Neural cell (in vitro differentiated cells): Measurements from ENCODE around the gene THBD. TPM values are rescaled to one million over a fixed set of nuclear protein-coding genes. Genes with fewer than 3 reads are reported as not detected.

Experiments used
- H2AFZ ChIP-seq: fragments of 200-600, 300-800 bp; sonication (generic), shearing (Covaris generic); 2 replicates; pipeline ENCODE4 v1.6.0; 2014; ENCODE audit warnings: low read depth, mild to moderate bottlenecking, antibody characterized with exemption, low read length, moderate library complexity
- H3F3A ChIP-seq: fragments of 200-600 bp; shearing (Covaris generic); 2 replicates; pipeline ENCODE4 v1.6.1; 2016; ENCODE audit warnings: mild to moderate bottlenecking, moderate library complexity, mixed read lengths, antibody characterized with exemption, low read length; ENCODE audit not compliant: insufficient read depth, poor library complexity, severe bottlenecking
- H3K27ac ChIP-seq: fragments of 200-600, 300-800 bp; sonication (generic), shearing (Covaris generic); 2 replicates; pipeline ENCODE4 v1.5.1; 2014; ENCODE audit warnings: mild to moderate bottlenecking, low read length, moderate library complexity
- H3K27me3 ChIP-seq: fragments of 300-800, 200-600 bp; sonication (generic), shearing (Covaris generic); 2 replicates; pipeline ENCODE4 v1.6.0; 2014; ENCODE audit warnings: mild to moderate bottlenecking, low read depth, low read length, moderate library complexity; ENCODE audit not compliant: insufficient read depth
- H3K36me3 ChIP-seq: fragments of 300-800, 200-600 bp; sonication (generic), shearing (Covaris generic); 2 replicates; pipeline ENCODE4 v1.5.1; 2014; ENCODE audit warnings: mild to moderate bottlenecking, antibody characterized with exemption, low read length, moderate library complexity; ENCODE audit not compliant: insufficient read depth
- H3K4me2 ChIP-seq: fragments of 300-800, 200-600 bp; sonication (generic), shearing (Covaris generic); 2 replicates; pipeline ENCODE4 v1.6.0; 2014; ENCODE audit warnings: mild to moderate bottlenecking, low read length
- H3K4me3 ChIP-seq: fragments of 300-800, 200-600 bp; sonication (generic), shearing (Covaris generic); 2 replicates; pipeline ENCODE4 v1.5.1; 2014; ENCODE audit warnings: mild to moderate bottlenecking, low read length, moderate library complexity
- H3K79me2 ChIP-seq: fragments of 200-600 bp; shearing (Covaris generic); replicated peaks from 2 replicates; pipeline ENCODE4 v1.6.0; 2014; ENCODE audit warnings: mild to moderate bottlenecking, low read length, moderate library complexity; ENCODE audit not compliant: insufficient read depth
- H3K9ac ChIP-seq: fragments of 300-800, 200-600 bp; sonication (generic), shearing (Covaris generic); 2 replicates; pipeline ENCODE4 v1.6.1; 2016; ENCODE audit warnings: mild to moderate bottlenecking, low read length, mixed read lengths
- H3K9me2 ChIP-seq: fragments of 200-600 bp; shearing (Covaris generic); 2 replicates; pipeline ENCODE4 v1.6.1; 2016; ENCODE audit warnings: mild to moderate bottlenecking, low read length, mixed read lengths; ENCODE audit not compliant: insufficient read depth
- H3K9me3 ChIP-seq: fragments of 200-600, 300-800 bp; sonication (generic), shearing (Covaris generic); 2 replicates; pipeline ENCODE4 v1.6.1; 2016; ENCODE audit warnings: mild to moderate bottlenecking, mixed run types, low read length, moderate library complexity, mixed read lengths
- H4K20me1 ChIP-seq: fragments of 200-600 bp; shearing (Covaris generic); 2 replicates; pipeline ENCODE4 v1.6.1; 2016; ENCODE audit warnings: mild to moderate bottlenecking, mixed run types; ENCODE audit not compliant: insufficient read depth
- CTCF ChIP-seq: fragments of 450-650 bp; IDR thresholded peaks from 2 replicates; pipeline ENCODE4 v1.5.1; 2014; ENCODE audit warnings: antibody characterized with exemption, mild to moderate bottlenecking, moderate library complexity; ENCODE audit not compliant: poor library complexity, severe bottlenecking
- EP300 ChIP-seq: fragments of 450-650 bp; conservative IDR thresholded peaks from 2 replicates; pipeline ENCODE4 v1.6.1; 2014; ENCODE audit warnings: antibody characterized with exemption, mild to moderate bottlenecking, moderate library complexity; ENCODE audit not compliant: poor library complexity, severe bottlenecking
- EZH2 ChIP-seq: fragments of 200-600, 300-800 bp; shearing (Covaris generic), sonication (generic); IDR thresholded peaks from 2 replicates; pipeline ENCODE4 v1.6.1; 2014; ENCODE audit warnings: antibody characterized with exemption, low read length, borderline replicate concordance, mild to moderate bottlenecking; ENCODE audit not compliant: insufficient read depth, poor library complexity, severe bottlenecking
- MXI1 ChIP-seq: fragments of 450-650 bp; conservative IDR thresholded peaks from 2 replicates; pipeline ENCODE4 v1.6.1; 2014; ENCODE audit warnings: antibody characterized with exemption, mild to moderate bottlenecking; ENCODE audit not compliant: poor library complexity, severe bottlenecking
- POLR2AphosphoS5 ChIP-seq: IDR thresholded peaks from 2 replicates; pipeline ENCODE4 v1.6.1; 2012
- RAD21 ChIP-seq: fragments of 450-650 bp; conservative IDR thresholded peaks from 2 replicates; pipeline ENCODE4 v1.6.1; 2014; ENCODE audit warnings: antibody characterized with exemption, mild to moderate bottlenecking, moderate library complexity
- SMC3 ChIP-seq: fragments of 450-650 bp; conservative IDR thresholded peaks from 2 replicates; pipeline ENCODE4 v1.6.1; 2014; ENCODE audit warnings: antibody characterized with exemption, mild to moderate bottlenecking, moderate library complexity; ENCODE audit not compliant: poor library complexity
- TAF1 ChIP-seq: IDR thresholded peaks from 2 replicates; pipeline ENCODE4 v1.6.1; 2012; ENCODE audit warnings: low read depth
- polyA plus RNA-seq: library from polyadenylated mRNA; depleted of rRNA; stranded (reverse); fragments of >200 nt; gene quantifications from 2 replicates; pipeline ENCODE4 v1.2.3, GENCODE V29; 2014
- TF ChIP-seq, protein P1 (sequence below): IDR thresholded peaks from 2 replicates; pipeline ENCODE4 v1.6.1; 2012; ENCODE audit warnings: borderline replicate concordance

THBD gene
- polyA plus RNA-seq, 1 donor from 2014 or later, result not detected

GRCh38 chr20:23071996-23072395, 22.5 kb upstream of the THBD start:
- H3K36me3 ChIP-seq, result no peaks in the 10 kb centered on the region
- H3F3A ChIP-seq, result no peaks in the 10 kb centered on the region
- H3K4me3 ChIP-seq, result no peak overlapping the region
- no peaks in the 10 kb centered on the region for H3K79me2 ChIP-seq
- H2AFZ ChIP-seq, result no peak overlapping the region
- H3K9ac ChIP-seq, result no peak overlapping the region
- H4K20me1 ChIP-seq, result no peaks in the 10 kb centered on the region
- no peak overlapping the region for H3K27ac ChIP-seq
- no peaks in the 10 kb centered on the region for H3K9me2 ChIP-seq
- peaks cover 7% of the 10 kb centered on the region for H3K27me3 ChIP-seq
- TF ChIP-seq EP300, result no peak
- TF ChIP-seq TAF1, result no peak
- TF ChIP-seq SMC3, result no peak
- no peak for TF ChIP-seq EZH2
- no peak for TF ChIP-seq CTCF
- TF ChIP-seq MXI1, result no peak
- TF ChIP-seq, protein P1, sequence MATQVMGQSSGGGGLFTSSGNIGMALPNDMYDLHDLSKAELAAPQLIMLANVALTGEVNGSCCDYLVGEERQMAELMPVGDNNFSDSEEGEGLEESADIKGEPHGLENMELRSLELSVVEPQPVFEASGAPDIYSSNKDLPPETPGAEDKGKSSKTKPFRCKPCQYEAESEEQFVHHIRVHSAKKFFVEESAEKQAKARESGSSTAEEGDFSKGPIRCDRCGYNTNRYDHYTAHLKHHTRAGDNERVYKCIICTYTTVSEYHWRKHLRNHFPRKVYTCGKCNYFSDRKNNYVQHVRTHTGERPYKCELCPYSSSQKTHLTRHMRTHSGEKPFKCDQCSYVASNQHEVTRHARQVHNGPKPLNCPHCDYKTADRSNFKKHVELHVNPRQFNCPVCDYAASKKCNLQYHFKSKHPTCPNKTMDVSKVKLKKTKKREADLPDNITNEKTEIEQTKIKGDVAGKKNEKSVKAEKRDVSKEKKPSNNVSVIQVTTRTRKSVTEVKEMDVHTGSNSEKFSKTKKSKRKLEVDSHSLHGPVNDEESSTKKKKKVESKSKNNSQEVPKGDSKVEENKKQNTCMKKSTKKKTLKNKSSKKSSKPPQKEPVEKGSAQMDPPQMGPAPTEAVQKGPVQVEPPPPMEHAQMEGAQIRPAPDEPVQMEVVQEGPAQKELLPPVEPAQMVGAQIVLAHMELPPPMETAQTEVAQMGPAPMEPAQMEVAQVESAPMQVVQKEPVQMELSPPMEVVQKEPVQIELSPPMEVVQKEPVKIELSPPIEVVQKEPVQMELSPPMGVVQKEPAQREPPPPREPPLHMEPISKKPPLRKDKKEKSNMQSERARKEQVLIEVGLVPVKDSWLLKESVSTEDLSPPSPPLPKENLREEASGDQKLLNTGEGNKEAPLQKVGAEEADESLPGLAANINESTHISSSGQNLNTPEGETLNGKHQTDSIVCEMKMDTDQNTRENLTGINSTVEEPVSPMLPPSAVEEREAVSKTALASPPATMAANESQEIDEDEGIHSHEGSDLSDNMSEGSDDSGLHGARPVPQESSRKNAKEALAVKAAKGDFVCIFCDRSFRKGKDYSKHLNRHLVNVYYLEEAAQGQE, result no peak
- TF ChIP-seq POLR2AphosphoS5, result no peak
- TF ChIP-seq RAD21, result no peak
- no peak overlapping the region for H3K4me2 ChIP-seq
- no peaks in the 10 kb centered on the region for H3K9me3 ChIP-seq

GRCh38 chr20:23071398-23071797, 21.9 kb upstream of the THBD start:
- H3K9me2 ChIP-seq, result no peaks in the 10 kb centered on the region
- H3K79me2 ChIP-seq, result no peaks in the 10 kb centered on the region
- TF ChIP-seq RAD21 (no peak), POLR2AphosphoS5 (no peak), MXI1 (no peak), EP300 (no peak), CTCF (no peak), TAF1 (no peak), SMC3 (no peak), EZH2 (no peak)
- TF ChIP-seq, protein P1, result no peak
- H3K36me3 ChIP-seq, result no peaks in the 10 kb centered on the region
- no peaks in the 10 kb centered on the region for H3K9me3 ChIP-seq
- no peak overlapping the region for H3K27ac ChIP-seq
- H3F3A ChIP-seq, result no peaks in the 10 kb centered on the region
- H3K27me3 ChIP-seq, result peaks cover 11% of the 10 kb centered on the region
- H3K4me2 ChIP-seq, result no peak overlapping the region
- no peak overlapping the region for H2AFZ ChIP-seq
- no peaks in the 10 kb centered on the region for H4K20me1 ChIP-seq
- no peak overlapping the region for H3K9ac ChIP-seq
- no peak overlapping the region for H3K4me3 ChIP-seq
